GM12878 (cell line): ENCODE measurements around the gene CMC1. TPM values are rescaled to one million over a fixed set of nuclear protein-coding genes. Genes with fewer than 3 reads are reported as not detected.

Experiments
- ATAC-seq: fragments of 200-7000 bp; cut with Tn5 transposase; 3 replicates; pipeline ENCODE4 v1.9.1; 2020; ENCODE audit warnings: mild to moderate bottlenecking, moderate library complexity
- BruUV-seq: library from RNA; stranded (reverse); fragments of 400-500 nt; replicated peaks from 2 replicates; lab custom pipeline; 2021; lab: Mats Ljungman, UMichigan
- CTCF ChIA-PET: fragments of 300-600 bp; sonication (Branson Sonifier 250); formaldehyde crosslinking; extraction: SDS; loops from one replicate; lab custom pipeline; 2021; ENCODE audit warnings: inconsistent platforms; lab: Yijun Ruan, JAX
- POLR2A ChIA-PET: fragments of 350-600 bp; formaldehyde crosslinking; extraction: SDS; loops from one replicate; lab custom pipeline; 2021; ENCODE audit warnings: inconsistent platforms; lab: Charles Lee
- RAD21 ChIA-PET: fragments of 300-600 bp; sonication (Branson Sonifier 250); formaldehyde crosslinking; loops from one replicate; lab custom pipeline; 2023; ENCODE audit warnings: antibody characterized with exemption; ENCODE audit not compliant: unreplicated experiment; lab: Charles Lee
- SMC1A ChIA-PET: fragments of 300-600 bp; sonication (Branson Sonifier 250); formaldehyde crosslinking; loops from one replicate; lab custom pipeline; 2023; ENCODE audit not compliant: unreplicated experiment, uncharacterized antibody; lab: Charles Lee
- DNase-seq: peaks from one replicate; pipeline ENCODE4 v3.0.0-alpha.2; 2011; ENCODE audit warnings: low read depth, low spot score
- FAIRE-seq: peaks from 3 replicates; lab custom pipeline; 2011; peaks lifted over from hg19 to GRCh38; lab: Jason Lieb, UNC
- H2AFZ ChIP-seq: 2 replicates; pipeline ENCODE4 v1.6.0; 2011; ENCODE audit warnings: low read depth, low read length, control low read depth; ENCODE audit not compliant: control insufficient read depth
- H3K27ac ChIP-seq: 2 replicates; pipeline ENCODE4 v1.5.1; 2011; ENCODE audit warnings: control low read depth; ENCODE audit not compliant: control insufficient read depth, insufficient read depth
- H3K27me3 ChIP-seq, 2 experiments: replicated peaks in 1 of 2; 2 replicates each; pipeline versions ENCODE4 v1.6.0 to v1.6.1; 2011; ENCODE audit warnings: low read length in 1 of 2; ENCODE audit not compliant: control insufficient read depth in 2 of 2, insufficient read depth in 2 of 2
- H3K36me3 ChIP-seq, 2 experiments: 2 replicates each; pipeline ENCODE4 v1.5.1; 2011; ENCODE audit warnings: low read length in 1 of 2; ENCODE audit not compliant: control insufficient read depth in 2 of 2, insufficient read depth in 2 of 2
- H3K4me1 ChIP-seq: 2 replicates; pipeline ENCODE4 v1.6.1; 2011; ENCODE audit warnings: mild to moderate bottlenecking, low read length, moderate library complexity, mixed read lengths; ENCODE audit not compliant: control insufficient read depth, insufficient read depth
- H3K4me2 ChIP-seq: 2 replicates; pipeline ENCODE4 v1.6.0; 2011; ENCODE audit warnings: control low read depth; ENCODE audit not compliant: control insufficient read depth, insufficient read depth
- H3K4me3 ChIP-seq: fragments of 200-600 bp; sonication (generic); 2 replicates; pipeline ENCODE4 v1.5.1; 2016
- H3K79me2 ChIP-seq: 2 replicates; pipeline ENCODE4 v1.6.0; 2011; ENCODE audit warnings: low read length; ENCODE audit not compliant: control insufficient read depth, insufficient read depth
- H3K9ac ChIP-seq: 2 replicates; pipeline ENCODE4 v1.8.0; 2011; ENCODE audit warnings: low read length, control low read depth, mixed read lengths; ENCODE audit not compliant: control insufficient read depth, insufficient read depth
- H3K9me3 ChIP-seq: replicated peaks from 3 replicates; pipeline ENCODE4 v1.5.1; 2011; ENCODE audit warnings: mild to moderate bottlenecking, low read length; ENCODE audit not compliant: control insufficient read depth, insufficient read depth
- H4K20me1 ChIP-seq: 2 replicates; pipeline ENCODE4 v1.6.0; 2011; ENCODE audit not compliant: control insufficient read depth, insufficient read depth
- CHD1 ChIP-seq: IDR thresholded peaks from 2 replicates; pipeline ENCODE4 v1.6.1; 2012; ENCODE audit warnings: low read depth, low read length, improper control_type of control experiment
- CHD2 ChIP-seq: IDR thresholded peaks from 2 replicates; pipeline ENCODE4 v1.6.1; 2011; ENCODE audit warnings: low read depth, low read length, improper control_type of control experiment, borderline replicate concordance
- DPF2 ChIP-seq: fragments of 450-650 bp; IDR thresholded peaks from 2 replicates; pipeline ENCODE4 v1.6.1; 2017; ENCODE audit warnings: mild to moderate bottlenecking
- FOXM1 ChIP-seq: IDR thresholded peaks from 2 replicates; pipeline ENCODE4 v1.6.1; 2012; ENCODE audit warnings: low read depth, mild to moderate bottlenecking, inconsistent platforms, low read length, moderate library complexity
- MYC ChIP-seq: IDR thresholded peaks from 2 replicates; pipeline ENCODE4 v1.6.1; 2011; ENCODE audit warnings: mild to moderate bottlenecking, low read length, moderate library complexity, inconsistent platforms; ENCODE audit not compliant: insufficient read depth, insufficient replicate concordance, insufficient read length, severe bottlenecking
- NR2C2 ChIP-seq: IDR thresholded peaks from 2 replicates; pipeline ENCODE4 v1.6.1; 2011; ENCODE audit warnings: borderline replicate concordance, low read depth; ENCODE audit not compliant: control insufficient read depth, insufficient read length
- SUZ12 ChIP-seq: fragments of 200-600 bp; sonication (generic); IDR thresholded peaks from one replicate; pipeline ENCODE4 v1.6.1; 2018; ENCODE audit warnings: antibody characterized with exemption, mild to moderate bottlenecking; ENCODE audit not compliant: unreplicated experiment
- in situ Hi-C: fragments of 300-500 bp; cut with MboI; formaldehyde crosslinking; loops from 9 replicates; pipeline ENCODE4 v1.14.3; 2018; ENCODE audit warnings: mixed read lengths
- intact Hi-C: fragments of 100-400 bp; cut with micrococcal nuclease; formaldehyde crosslinking; loops from one replicate; pipeline ENCODE4 v1.14.2; 2022; ENCODE audit not compliant: unreplicated experiment
- polyA plus RNA-seq, 11 experiments: library from polyadenylated mRNA; depleted of rRNA in 4 of 11; unstranded in 6 of 11; stranded (reverse) in 5 of 11; fragments of >200 nt; fragmentation: Nextera tagmentation in 4 of 11; fragmentation: Illumina TruSeq in 1 of 11; extraction: Ambion mirVana in 4 of 11; extraction: Trizol in 1 of 11; gene quantifications; 1 replicate in 1 of 11; 2 replicates in 10 of 11; pipeline versions ENCODE4 v1.2.1 to v1.2.3, GENCODE V29; 2011 to 2016; ENCODE audit warnings: inconsistent platforms in 2 of 11, missing spikeins in 2 of 11, low read depth in 1 of 11
- total RNA-seq, 4 experiments: library from RNA; depleted of rRNA in 3 of 4; stranded (reverse); fragments of >200 nt in 3 of 4; fragmentation: Illumina TruSeq in 1 of 4; extraction: Trizol in 1 of 4; gene quantifications; 2 replicates each; pipeline versions ENCODE4 v1.2.1 to v1.2.3, GENCODE V29; 2013 to 2021
- TF ChIP-seq, protein P1 (sequence below): IDR thresholded peaks from 2 replicates; pipeline ENCODE4 v1.6.1; 2012; ENCODE audit warnings: low read depth, low read length, improper control_type of control experiment
- TF ChIP-seq, protein P2 (sequence below): fragments of 150-350 bp; IDR thresholded peaks from 2 replicates; pipeline ENCODE4 v1.6.1; 2016; ENCODE audit warnings: low read depth, low read length
- TF ChIP-seq, protein P3 (sequence below): fragments of 450-650 bp; conservative IDR thresholded peaks from 2 replicates; pipeline ENCODE4 v1.6.1; 2017; ENCODE audit warnings: mild to moderate bottlenecking, moderate library complexity

Gene CMC1
- total and polyA plus RNA-seq, 10 of the 15 experiments (the other 5 are each of a cell fraction or from before 2014, with no cell fraction given) = 12.3 to 118 (median 29.3) TPM

DNA sequence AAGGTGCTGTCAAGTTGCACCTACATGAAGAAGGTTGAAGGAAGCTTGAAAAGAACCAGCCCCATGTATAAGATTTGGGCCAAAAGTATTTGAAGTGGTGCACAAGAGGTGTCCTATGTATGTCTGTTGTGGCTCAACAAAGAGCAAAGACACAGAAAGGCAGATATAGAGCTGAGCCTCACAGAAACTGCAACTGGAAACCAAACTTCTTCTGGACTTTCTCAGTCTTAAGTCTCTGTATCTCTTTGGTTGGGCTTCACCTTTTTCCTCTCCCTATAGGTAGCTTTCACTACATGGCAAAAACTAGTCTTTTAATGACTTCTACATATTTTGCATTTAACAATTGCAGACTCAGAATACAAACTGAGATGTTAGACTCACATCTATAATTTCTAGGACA, 8.8 kb upstream of the CMC1 start:
- SMC1A ChIA-PET = interaction anchor here (0.8 to 1.0 kb wide), 2 partner anchors 43 to 225 kb away, joined by 3 read pairs; no protein-coding TSS in a partner anchor
- Histone ChIP-seq H3K9ac (no peak overlapping the region), H3K36me3 (no peaks in the 10 kb centered on the region), H4K20me1 (no peaks in the 10 kb centered on the region), H2AFZ (no peak overlapping the region), H3K27me3 (no peaks in the 10 kb centered on the region), H3K4me3 (no peak overlapping the region), H3K4me1 (no peaks in the 10 kb centered on the region), H3K79me2 (no peaks in the 10 kb centered on the region), H3K27ac (no peak overlapping the region), H3K9me3 (no peaks in the 10 kb centered on the region), H3K4me2 (no peak overlapping the region)
- FAIRE-seq (no peak), ATAC-seq (peak; percentile 61), DNase-seq (no peak)
- in situ Hi-C loops = no loop called here
- no TSS peak for BruUV-seq
- TF ChIP-seq DPF2 (no peak), FOXM1 (no peak), SUZ12 (no peak), NR2C2 (no peak), CHD2 (no peak), CHD1 (no peak), MYC (no peak)
- TF ChIP-seq, protein P1, sequence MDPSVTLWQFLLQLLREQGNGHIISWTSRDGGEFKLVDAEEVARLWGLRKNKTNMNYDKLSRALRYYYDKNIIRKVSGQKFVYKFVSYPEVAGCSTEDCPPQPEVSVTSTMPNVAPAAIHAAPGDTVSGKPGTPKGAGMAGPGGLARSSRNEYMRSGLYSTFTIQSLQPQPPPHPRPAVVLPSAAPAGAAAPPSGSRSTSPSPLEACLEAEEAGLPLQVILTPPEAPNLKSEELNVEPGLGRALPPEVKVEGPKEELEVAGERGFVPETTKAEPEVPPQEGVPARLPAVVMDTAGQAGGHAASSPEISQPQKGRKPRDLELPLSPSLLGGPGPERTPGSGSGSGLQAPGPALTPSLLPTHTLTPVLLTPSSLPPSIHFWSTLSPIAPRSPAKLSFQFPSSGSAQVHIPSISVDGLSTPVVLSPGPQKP = no peak
- TF ChIP-seq, protein P2, sequence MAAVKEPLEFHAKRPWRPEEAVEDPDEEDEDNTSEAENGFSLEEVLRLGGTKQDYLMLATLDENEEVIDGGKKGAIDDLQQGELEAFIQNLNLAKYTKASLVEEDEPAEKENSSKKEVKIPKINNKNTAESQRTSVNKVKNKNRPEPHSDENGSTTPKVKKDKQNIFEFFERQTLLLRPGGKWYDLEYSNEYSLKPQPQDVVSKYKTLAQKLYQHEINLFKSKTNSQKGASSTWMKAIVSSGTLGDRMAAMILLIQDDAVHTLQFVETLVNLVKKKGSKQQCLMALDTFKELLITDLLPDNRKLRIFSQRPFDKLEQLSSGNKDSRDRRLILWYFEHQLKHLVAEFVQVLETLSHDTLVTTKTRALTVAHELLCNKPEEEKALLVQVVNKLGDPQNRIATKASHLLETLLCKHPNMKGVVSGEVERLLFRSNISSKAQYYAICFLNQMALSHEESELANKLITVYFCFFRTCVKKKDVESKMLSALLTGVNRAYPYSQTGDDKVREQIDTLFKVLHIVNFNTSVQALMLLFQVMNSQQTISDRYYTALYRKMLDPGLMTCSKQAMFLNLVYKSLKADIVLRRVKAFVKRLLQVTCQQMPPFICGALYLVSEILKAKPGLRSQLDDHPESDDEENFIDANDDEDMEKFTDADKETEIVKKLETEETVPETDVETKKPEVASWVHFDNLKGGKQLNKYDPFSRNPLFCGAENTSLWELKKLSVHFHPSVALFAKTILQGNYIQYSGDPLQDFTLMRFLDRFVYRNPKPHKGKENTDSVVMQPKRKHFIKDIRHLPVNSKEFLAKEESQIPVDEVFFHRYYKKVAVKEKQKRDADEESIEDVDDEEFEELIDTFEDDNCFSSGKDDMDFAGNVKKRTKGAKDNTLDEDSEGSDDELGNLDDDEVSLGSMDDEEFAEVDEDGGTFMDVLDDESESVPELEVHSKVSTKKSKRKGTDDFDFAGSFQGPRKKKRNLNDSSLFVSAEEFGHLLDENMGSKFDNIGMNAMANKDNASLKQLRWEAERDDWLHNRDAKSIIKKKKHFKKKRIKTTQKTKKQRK = no peak
- TF ChIP-seq, protein P3, sequence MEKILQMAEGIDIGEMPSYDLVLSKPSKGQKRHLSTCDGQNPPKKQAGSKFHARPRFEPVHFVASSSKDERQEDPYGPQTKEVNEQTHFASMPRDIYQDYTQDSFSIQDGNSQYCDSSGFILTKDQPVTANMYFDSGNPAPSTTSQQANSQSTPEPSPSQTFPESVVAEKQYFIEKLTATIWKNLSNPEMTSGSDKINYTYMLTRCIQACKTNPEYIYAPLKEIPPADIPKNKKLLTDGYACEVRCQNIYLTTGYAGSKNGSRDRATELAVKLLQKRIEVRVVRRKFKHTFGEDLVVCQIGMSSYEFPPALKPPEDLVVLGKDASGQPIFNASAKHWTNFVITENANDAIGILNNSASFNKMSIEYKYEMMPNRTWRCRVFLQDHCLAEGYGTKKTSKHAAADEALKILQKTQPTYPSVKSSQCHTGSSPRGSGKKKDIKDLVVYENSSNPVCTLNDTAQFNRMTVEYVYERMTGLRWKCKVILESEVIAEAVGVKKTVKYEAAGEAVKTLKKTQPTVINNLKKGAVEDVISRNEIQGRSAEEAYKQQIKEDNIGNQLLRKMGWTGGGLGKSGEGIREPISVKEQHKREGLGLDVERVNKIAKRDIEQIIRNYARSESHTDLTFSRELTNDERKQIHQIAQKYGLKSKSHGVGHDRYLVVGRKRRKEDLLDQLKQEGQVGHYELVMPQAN = no peak
- RAD21 ChIA-PET = interaction anchor here (0.6 kb wide), 1 partner anchor 14 kb away, joined by 3 read pairs; no protein-coding TSS in a partner anchor
- CTCF ChIA-PET = no interaction called here
- intact Hi-C loops = no loop called here
- POLR2A ChIA-PET = interaction anchor here (1.3 to 2.1 kb wide), 2 partner anchors 8 to 16 kb away, joined by 3 to 8 read pairs; partner anchors contain the start of gene CMC1
